Stimulated activated CD8-positive, alpha-beta memory T cell treated with anti-CD3 and anti-CD28 coated beads, Interleukin-4, amount 100 ng/mL, for 1 hour (primary cell): ENCODE results near the gene SSX2IP.
"Not testable (repeated sequence)": the region's sequence is repeated elsewhere in the genome, so short reads cannot be mapped to it uniquely, and the experiment has no call there.

ENCODE experiments used
- DNase-seq, 2 donors: peaks; one replicate each; pipeline ENCODE4 v3.0.0-alpha.2; 2020; ENCODE audit warnings: low read depth in 2 of 2, low spot score in 1 of 2

Gene SSX2IP

DNA sequence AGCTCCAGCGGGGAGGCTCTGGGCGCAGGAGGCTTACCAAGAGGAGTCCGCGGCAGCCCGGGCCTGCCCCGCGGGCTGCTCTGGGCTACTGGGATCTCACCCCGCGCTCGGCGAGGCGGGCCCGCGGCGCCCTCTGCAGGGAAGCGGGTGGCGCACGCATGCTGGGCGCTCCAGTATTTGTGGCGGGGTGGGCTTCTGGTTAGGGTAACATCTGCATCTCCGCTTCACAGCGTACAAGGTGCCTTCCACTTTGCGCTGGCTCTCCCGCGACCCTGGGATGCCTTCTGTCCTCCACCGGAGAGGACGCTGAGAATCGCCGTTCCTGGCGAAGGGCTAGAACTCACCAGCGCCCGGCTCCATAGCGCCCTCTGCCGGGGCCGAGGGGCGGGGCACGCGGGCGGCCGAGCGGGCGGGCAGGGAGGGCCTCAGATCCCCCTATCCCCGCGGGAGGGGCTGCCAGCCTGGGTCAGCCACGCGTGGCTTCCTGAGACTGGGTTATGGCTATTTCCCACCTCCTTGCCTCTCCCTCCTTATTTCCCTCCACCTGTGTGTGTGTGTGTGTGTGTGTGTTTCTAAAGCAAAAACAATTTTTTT, 69.4 kb downstream of the SSX2IP start:
- DNase-seq = peak; percentile 49

DNA sequence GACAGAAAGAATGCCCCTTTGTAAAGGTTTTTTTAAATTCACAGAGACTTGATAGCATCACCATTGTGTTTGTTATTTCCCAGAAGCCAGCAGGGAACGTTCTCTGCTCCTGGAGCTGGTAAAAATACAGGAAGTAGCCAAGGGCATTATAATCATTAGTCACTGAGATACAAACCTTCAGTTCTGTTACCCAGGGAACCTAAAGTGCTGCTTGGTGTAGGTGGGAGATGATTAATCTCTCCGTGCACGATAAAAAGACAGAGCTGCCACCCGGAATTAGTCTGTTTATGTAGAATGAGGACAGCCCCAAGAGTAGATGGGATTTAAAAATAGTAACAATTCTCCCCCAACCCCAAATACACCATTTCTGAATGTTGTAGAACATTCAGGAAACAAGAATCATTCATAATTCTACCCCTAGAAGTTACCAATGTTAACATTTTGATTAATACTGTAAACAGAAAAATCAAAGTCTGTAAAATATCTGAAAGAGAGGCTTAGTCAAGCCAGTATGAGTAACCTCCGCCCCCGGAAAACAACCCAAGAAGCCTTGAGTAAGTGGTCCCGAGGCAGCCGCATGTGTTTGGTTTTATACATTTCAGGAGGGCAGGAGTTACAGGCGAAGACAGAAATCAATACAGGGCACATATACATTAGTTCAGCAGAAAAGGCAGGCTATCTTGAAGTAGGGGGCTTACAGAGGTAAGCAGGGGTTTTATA, 70.7 kb downstream of the SSX2IP start:
- DNase-seq = no peak

DNA sequence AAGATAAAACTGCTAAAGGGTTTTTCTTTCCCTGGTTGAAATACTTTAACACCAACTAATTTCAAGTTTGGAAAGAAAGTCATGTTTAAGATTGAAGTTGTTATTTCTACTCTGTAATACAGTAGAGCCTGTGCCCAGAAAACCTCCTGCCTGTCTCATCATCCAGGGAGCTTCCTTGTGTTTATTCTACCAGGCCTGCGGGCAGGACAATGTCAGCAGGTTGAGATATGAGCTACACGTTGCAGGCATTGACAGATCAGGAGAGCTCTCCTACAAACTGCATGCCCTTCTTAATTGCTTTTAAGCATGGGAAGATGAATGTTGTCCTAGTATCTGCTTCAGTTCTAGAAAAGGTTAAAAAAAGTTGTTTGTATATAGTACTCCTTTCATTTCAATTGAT, 72.9 kb downstream of the SSX2IP start:
- no peak for DNase-seq

DNA sequence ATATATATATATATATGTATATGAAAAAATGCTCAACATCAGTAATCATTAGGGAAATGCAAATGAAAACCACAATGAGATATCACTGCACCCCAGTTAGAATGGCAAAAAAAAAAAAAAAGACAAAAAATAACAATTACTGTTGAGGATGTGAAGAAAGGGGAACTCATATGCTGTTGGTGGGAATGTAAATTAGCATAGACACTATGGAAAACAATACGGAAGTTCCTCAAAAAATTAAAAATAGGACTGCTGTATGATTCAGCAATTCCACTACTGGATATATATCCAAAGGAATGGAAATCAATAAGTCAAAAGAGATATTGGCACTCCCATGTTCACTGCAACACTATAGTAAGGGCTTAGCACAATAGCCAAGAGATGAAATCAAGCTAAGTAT, 74.5 kb downstream of the SSX2IP start:
- DNase-seq = no peak

DNA sequence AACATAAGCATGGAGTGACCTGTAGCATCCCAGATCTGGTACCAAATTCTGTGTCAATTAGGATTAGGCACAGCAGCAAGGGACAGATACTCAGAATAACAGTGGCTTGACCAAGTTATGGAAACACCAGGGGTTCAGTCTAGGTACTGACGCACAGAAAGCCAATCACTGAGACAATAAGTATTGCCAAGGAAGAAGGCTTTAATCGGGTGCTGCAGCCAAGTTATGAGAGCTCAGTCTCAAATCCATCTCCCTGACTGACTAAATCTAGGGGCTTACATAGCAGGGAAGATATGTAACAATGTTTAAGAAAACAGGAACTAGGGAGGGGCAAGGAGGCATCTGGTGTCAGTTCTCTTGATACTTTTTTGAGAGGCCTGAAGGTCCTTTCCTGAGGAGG, 76.4 kb downstream of the SSX2IP start:
- DNase-seq = no peak

DNA sequence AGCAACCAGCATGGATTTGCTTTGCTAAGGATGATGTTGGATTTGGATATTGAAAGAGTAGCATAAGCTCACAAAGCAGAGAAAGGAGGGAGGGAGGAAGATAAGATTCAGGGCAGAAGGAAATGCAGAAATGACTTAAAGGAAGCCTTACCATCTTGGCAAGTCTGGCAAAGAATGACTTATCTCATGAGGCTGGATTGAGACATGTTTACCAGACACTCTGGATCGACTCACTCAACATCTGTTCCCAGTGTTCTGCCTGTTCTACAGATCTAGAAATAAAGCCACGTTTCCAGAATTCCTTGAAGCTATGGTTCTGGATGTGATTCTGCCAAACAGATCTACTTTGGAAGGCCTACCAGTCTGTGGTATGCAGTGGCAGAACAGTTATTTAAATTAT, 77.2 kb downstream of the SSX2IP start:
- no peak for DNase-seq

DNA sequence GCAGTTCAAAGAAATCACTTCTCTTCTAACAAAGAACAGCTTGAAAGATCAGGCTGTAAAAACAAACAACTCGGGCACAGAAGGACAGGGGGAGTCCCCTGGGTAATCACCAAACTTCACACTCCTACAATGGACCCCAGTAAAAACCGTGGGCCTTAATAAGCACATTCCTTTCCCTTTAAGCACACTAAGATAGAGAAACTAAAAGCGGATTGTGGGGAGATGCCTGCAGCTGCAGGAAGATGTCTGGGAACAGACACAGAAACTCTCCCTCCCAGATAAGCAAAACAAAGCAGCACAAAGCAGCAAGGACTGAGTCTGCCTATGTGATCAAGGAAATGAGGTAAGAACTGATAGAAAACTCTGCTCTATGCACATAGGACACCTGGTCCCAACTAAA, 78.5 kb downstream of the SSX2IP start:
- DNase-seq = no peak

DNA sequence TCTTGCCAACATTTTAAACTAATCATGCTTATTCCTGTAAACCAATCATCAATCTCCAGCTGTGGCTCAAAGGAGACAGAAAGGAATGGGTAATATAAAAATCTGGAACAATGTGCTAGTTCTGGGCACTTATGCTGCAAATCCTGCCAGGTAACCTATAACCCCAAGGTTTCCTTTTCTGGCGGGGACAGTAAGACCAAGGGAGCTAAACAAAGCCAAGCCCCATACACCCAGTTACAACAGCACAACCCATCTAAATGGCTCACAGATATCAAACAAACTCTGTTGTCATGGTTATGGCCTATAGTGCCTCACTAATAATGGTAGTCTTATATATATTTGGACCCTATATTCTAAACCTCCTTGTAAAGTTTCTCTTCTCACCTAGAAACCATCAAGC, 79.2 kb downstream of the SSX2IP start:
- DNase-seq = no peak

DNA sequence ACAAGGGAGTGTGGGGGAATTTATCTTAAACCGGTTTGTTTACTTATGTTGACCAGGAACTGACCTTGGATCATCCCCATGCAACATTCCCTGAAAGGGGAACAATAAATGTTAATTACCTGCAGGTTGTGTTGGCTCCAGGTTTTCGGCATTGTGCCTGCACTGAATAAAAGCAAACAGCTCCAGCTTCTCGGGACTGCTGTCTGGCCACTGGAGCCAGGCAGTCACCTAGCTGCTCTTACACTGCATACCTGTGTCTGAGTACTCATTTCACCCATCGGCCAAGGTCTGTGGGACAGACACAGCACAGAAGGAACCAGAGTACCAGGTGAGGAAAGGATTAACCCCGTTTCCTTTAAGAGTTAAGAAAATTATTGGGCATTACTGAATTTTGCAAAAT, 83.3 kb downstream of the SSX2IP start:
- DNase-seq = no peak

DNA sequence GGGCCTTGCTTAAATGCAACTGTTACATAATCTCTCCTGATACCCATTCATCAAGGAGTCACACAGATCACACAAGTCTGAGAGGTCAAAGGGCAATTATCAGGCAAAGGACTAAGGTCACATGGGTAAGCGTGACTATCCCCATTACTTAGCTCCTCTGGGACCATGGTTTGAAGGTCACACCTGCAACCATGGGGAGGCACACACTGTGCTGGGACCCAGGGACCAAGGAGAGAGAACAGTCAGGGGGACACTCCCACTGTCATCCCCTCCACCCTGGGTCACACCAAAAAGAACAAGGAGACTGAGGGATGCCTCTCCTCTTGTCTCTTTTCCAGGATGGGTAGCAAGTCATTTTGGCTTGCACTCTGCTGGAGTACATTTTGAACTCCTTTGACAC, 85.1 kb downstream of the SSX2IP start:
- DNase-seq = no peak

DNA sequence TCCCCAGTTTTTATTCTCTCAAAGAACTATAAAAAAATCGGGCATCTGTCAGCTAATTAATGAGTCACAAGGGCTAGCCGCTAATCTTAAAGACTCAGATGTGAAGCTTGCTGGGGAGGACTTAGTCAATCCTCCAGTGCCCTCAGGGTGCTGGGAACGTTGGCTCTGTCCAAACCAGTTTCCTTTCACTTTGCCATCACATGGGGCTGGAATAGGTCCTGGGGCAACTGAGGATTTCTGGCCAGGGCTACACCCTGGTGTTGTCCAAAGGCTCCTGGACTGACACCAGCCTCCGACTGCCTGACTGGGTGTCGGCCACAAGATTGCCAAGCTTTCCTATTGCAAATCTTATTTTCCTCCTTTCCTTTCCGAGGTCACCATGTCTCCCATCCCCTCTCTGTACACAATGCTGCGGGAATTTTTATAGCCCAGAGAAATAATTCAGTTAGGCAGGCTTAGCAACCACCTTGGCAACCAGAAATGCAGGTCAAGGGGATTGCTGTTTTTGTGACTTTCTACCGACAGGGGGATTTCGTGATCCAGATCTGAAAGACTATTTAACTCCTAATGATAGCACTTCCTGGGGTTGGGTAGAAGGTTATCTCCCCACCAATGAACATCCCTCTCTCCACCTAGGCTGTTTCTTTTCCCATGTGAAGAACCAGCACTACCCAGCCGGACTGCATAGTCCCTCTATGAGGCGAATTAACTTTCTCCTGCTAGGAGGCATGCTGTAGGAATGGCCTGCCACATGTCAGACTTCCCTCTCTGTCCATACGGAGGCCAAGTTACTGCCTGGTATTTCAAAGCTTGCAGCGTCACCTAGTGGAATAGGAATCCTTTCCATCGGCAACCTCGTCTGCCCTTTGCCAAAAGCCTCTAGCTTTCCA, 86.1 kb downstream of the SSX2IP start:
- no peak for DNase-seq

DNA sequence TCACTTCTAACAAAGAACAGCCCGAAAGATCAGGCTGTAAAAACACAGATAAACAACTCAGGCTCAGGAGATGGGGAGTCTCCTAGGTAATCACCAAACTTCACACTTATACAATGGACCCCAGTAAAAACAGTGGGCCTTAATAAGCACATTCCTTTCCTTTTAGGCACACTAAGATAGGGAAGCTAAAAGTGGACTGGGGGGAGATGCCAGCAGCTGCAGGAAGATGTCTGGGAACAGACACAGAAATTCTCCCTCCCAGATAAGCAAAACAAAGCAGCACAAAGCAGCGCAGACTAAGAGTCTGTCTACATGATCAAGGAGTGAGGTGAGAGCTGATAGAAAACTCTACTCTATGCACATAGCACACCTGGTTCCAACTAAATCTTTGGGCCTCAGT, 87.0 kb downstream of the SSX2IP start:
- no peak for DNase-seq

DNA sequence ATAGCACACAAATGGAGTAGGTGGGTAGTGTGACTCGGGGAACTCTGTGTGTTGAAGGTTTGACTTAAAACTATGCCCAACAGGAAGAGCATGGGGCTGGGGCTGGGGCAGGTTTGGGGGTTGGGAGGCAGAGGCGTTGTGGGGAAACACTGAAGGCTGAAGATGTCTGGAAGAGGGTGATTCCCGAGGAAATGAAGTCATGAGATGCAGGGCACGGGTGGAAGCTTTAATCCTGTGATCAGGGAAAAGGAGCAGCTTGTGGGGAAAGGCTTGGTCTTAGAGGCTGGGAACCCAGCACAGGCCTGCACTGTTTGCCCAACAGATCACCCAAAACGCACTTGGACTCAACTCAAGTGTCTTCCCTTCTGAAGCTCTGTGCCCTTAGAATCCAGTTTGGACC, 89.5 kb downstream of the SSX2IP start:
- no peak for DNase-seq

DNA sequence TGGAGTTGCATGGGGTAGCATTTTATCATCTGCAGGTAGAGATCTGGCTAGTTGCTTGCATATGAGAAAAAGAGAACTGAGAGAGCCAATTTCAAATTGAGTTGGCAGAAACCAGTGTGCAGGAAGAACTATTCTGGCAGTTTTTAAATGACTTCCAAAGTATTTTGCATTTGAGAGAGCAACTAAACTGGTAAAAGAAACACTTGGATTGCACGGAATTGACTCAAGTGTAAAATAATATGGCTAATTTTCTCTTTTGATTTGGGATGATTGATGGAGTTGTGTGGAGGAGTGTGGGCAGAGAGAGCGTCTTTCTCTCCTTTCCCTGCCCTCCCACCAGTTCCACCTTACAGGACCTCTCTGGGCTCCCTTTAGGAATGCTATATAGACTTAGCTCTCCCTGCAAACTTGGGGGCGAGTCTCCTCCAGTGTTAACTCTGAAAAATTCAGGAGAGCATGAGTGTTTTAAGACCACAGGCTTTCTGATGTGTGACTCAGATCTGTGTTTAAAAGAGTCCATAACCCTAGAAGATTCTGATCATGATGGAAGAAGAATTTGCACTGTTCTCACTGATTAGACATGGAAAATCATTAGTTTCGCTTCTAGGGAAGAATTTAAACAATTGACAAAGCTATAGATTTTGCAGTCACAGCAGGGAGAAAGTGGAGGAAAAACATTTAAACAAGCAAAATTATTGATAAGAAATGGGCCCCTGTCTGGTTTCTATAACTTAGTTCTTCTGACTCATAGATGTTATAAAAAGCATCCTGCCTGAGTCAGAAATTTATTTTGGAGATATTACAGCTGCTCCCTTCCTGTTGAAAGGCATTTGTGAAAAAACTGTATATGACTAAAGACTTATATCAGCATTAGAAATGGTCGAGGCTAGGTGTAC, 91.2 kb downstream of the SSX2IP start:
- DNase-seq = no peak

DNA sequence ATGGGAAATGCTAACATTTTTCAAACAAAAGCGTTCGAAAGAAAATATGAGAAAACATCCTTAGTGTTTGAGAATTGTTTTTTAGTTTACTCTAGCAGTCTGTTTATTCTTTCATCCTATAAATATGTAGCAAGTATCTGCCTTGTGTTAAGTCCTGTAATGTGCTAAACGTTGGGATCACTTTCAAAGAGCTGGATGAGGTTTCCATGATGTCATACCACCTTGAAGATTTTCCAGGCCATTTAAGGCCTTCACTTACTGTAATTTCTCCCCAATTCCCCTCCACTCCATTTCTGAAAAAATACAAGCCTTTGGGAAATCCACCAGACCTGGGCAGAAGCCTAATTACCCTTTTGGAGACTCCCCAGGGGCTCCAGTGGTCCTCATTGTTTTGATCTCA, 91.8 kb downstream of the SSX2IP start:
- DNase-seq = no peak

DNA sequence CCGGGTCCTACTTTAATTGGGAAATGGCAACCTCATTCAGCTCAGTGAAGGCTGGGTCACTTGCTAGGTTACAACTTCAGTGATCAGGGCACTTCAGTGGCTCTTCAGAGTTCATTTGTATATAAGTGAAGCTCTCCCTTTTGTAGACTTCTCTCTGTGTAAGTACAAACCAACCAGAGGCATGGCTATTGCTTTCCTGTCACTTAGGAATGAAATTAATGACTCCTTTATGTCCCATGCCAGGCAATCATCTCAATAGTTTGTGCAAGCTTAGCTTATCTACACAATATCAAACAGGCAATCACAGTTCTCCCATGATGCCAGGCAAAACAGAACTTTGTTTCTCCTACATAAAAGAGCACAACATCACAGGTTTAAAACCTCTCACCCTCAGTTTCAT, 93.2 kb downstream of the SSX2IP start:
- no peak for DNase-seq

DNA sequence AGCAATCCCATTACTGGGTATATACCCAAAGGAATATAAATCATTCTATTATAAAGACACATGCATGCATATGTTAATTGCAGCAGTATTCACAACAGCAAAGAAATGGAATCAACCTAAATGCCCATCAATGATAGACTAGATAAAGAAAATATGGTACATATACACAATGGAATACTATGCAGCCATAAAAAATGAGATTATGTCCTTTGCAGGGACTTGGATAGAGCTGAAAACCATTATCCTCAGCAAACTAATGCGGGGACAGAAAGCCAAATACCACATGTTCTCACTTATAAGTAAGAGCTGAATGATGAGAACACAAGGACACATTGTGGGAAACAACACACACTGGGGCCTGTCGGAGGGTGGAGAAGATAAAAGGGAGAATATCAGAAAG, 95.3 kb downstream of the SSX2IP start:
- DNase-seq = not testable (repeated sequence)
